Measurements from ENCODE around the gene NDUFC2.

The NDUFC2 gene

DNA sequence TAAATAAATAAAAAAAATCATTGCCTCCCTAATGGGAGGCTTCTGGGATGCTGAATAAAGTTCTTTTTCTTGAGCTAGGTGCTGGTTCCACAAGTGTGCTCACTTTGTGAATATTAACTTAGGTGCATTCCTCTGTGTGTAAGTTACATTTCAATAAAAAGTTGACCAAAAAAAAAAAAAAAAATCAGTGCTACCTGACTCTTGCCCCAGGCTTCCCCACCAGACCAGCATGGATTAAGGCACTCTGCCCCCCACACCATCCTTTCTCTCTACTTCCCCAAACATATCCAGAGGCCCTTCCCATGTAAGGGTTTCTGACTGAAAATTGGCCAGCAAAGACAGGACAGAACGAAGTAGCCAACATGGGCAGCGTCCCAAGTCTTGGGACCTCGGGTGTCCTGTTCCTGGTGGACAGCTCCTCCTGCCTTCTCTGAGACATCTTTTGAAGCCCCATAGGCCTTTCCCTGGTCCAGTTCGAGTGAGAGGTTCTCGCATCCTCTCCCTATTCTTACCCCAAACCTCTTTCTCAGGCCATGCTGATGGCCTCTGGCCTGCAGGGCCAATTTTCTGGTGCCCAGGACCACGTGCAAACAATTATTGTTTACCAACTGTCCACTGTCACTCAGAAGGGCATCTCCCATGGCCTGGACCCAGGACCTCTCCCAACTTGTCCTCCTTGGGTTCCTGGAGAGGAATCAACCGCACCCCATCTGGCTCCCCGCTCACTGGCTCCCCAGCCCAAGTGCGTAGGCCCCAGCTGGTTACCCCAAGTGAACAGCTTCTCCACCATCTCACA, 41.6 kb downstream of the NDUFC2 start:
- peaks cover 24% of the 10 kb centered on the region for H3K4me1 ChIP-seq (ENCODE audit: insufficient read depth, low read length, severe bottlenecking)

DNA sequence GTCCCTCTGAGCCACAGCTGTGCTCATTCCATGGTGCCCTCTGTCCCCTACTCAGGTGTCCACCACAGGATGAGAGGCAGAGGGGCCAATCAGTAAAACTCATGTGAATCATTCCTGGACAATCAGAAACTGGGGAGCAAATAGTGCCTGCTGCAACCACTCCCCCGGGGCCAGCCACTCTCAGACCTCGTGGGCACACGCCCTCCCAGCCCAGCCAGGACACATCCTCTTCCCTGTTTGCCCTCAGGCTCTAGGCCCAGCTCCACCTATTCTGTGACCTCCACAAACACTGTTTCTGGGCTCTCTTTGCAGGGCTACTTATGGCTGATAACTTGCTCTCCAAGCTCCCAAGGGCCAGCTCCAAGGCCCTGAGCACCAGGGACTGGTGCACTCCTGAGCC, 42.6 kb downstream of the NDUFC2 start:
- no peak for TF ChIP-seq EZH2 (IDR thresholded peaks at IDR 0.05; ENCODE audit: borderline replicate concordance, low read length)
- no peak for TF ChIP-seq CTCF (IDR thresholded peaks at IDR 0.05; ENCODE audit: low read length)
- no peaks in the 10 kb centered on the region for H3K79me2 ChIP-seq (ENCODE audit: insufficient read depth, low read length)
- H3K4me3 ChIP-seq (ENCODE audit: low read depth, low read length, poor library complexity, severe bottlenecking) = no peak overlapping the region
- no peaks in the 10 kb centered on the region for H4K20me1 ChIP-seq (ENCODE audit: insufficient read depth, low read length)
- no peaks in the 10 kb centered on the region for H3K9me2 ChIP-seq (ENCODE audit: low read depth, low read length)
- H3K27me3 ChIP-seq (ENCODE audit: insufficient read depth, low read length) = no peaks in the 10 kb centered on the region
- no peaks in the 10 kb centered on the region for H3F3A ChIP-seq (ENCODE audit: insufficient read depth, low read length)
- H2AFZ ChIP-seq (ENCODE audit: low read length) = no peak overlapping the region
- H3K27ac ChIP-seq (ENCODE audit: low read depth, low read length, poor library complexity, severe bottlenecking) = no peak overlapping the region
- no peaks in the 10 kb centered on the region for H3K36me3 ChIP-seq (ENCODE audit: insufficient read depth, low read length)
- no peaks in the 10 kb centered on the region for H3K9me3 ChIP-seq (ENCODE audit: low read length)
- no peak overlapping the region for H3K4me2 ChIP-seq (ENCODE audit: low read length)
- H3K4me1 ChIP-seq (ENCODE audit: insufficient read depth, low read length, severe bottlenecking) = peaks cover 24% of the 10 kb centered on the region
- no peak overlapping the region for H3K9ac ChIP-seq (ENCODE audit: low read length)

More for the DNA sequence above, 41.6 kb downstream of the NDUFC2 start:
- Histone ChIP-seq H2AFZ (ENCODE audit: low read length) (no peak overlapping the region), H3K36me3 (ENCODE audit: insufficient read depth, low read length) (no peaks in the 10 kb centered on the region), H3K27ac (ENCODE audit: low read depth, low read length, poor library complexity, severe bottlenecking) (no peak overlapping the region), H3K9ac (ENCODE audit: low read length) (no peak overlapping the region), H4K20me1 (ENCODE audit: insufficient read depth, low read length) (no peaks in the 10 kb centered on the region), H3K4me3 (ENCODE audit: low read depth, low read length, poor library complexity, severe bottlenecking) (no peak overlapping the region), H3K9me2 (ENCODE audit: low read depth, low read length) (no peaks in the 10 kb centered on the region), H3K27me3 (ENCODE audit: insufficient read depth, low read length) (no peaks in the 10 kb centered on the region), H3F3A (ENCODE audit: insufficient read depth, low read length) (no peaks in the 10 kb centered on the region), H3K4me2 (ENCODE audit: low read length) (no peak overlapping the region), H3K79me2 (ENCODE audit: insufficient read depth, low read length) (no peaks in the 10 kb centered on the region), H3K9me3 (ENCODE audit: low read length) (no peaks in the 10 kb centered on the region)
- TF ChIP-seq CTCF (IDR thresholded peaks at IDR 0.05; ENCODE audit: low read length) = no peak
- no peak for TF ChIP-seq EZH2 (IDR thresholded peaks at IDR 0.05; ENCODE audit: borderline replicate concordance, low read length)

DNA sequence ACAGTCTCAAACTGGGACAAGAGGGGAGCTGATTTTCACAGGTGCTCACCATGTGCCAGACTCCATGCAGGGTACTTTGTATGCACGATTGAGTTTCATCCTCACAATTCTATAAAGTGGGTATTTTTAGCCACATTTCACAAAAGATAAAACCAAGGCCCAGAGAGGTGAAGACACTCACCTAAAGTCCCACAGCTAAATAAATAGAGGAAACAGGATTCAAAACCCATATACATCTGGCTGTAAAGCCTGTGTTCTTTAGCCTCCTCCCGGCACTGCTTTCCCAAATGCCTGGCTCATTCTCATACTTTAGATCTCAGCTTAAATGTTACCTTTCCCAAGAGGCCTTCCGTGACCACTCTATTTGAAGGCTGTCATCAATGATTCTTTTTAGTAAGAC, 43.3 kb downstream of the NDUFC2 start:
- no peaks in the 10 kb centered on the region for H3K9me3 ChIP-seq (ENCODE audit: low read length)
- H3K79me2 ChIP-seq (ENCODE audit: insufficient read depth, low read length) = no peaks in the 10 kb centered on the region
- H3K27me3 ChIP-seq (ENCODE audit: insufficient read depth, low read length) = no peaks in the 10 kb centered on the region
- no peak overlapping the region for H3K9ac ChIP-seq (ENCODE audit: low read length)
- TF ChIP-seq CTCF (IDR thresholded peaks at IDR 0.05; ENCODE audit: low read length) (no peak), EZH2 (IDR thresholded peaks at IDR 0.05; ENCODE audit: borderline replicate concordance, low read length) (no peak)
- H4K20me1 ChIP-seq (ENCODE audit: insufficient read depth, low read length) = no peaks in the 10 kb centered on the region
- no peak overlapping the region for H3K27ac ChIP-seq (ENCODE audit: low read depth, low read length, poor library complexity, severe bottlenecking)
- H3K4me3 ChIP-seq (ENCODE audit: low read depth, low read length, poor library complexity, severe bottlenecking) = no peak overlapping the region
- no peaks in the 10 kb centered on the region for H3F3A ChIP-seq (ENCODE audit: insufficient read depth, low read length)
- no peak overlapping the region for H2AFZ ChIP-seq (ENCODE audit: low read length)
- H3K4me1 ChIP-seq (ENCODE audit: insufficient read depth, low read length, severe bottlenecking) = peaks cover 24% of the 10 kb centered on the region
- H3K9me2 ChIP-seq (ENCODE audit: low read depth, low read length) = no peaks in the 10 kb centered on the region
- H3K36me3 ChIP-seq (ENCODE audit: insufficient read depth, low read length) = no peaks in the 10 kb centered on the region
- H3K4me2 ChIP-seq (ENCODE audit: low read length) = no peak overlapping the region
